ENCODE results near the gene SUPT3H.

SUPT3H gene

DNA sequence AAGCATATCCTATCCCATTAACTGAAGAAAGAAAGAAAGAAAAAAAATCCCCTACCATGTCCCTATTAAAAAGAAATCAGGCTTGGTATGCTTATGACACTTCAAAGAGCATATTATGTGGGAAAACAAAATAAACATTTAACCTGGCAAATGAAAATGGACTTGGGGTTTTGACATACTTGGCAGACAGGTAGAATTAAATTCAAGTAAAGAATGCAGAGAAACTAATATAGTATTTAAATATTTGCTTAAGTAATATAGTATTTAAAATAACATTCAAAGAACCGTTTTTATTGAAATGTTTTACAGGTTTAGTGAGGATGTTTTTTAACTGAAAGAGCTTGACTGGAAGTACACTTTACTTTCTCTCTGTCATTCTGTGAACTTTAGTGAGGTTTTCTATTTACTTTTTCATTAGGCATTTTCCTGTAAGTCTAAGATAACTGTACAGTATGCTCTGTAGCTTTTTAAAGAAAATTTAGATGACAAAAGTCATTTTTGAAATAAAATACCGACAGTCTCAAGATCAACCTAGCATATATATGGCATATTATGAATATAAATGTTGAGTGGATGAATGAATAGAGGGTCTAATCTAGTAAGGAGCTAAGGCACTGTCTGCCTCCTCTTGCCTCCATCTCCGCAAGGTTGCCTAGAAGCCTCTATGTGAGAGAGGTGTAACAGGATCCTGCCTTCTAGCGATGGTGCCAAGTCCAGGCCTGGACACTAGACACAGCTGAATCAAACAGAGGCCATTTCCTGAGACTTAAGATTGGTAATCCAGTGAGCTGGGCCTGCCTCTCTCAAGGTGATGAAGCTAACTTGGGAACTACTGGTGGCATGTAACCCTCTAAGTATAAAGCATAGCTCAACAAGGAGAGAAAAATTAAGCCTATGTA, 394.0 kb downstream of the SUPT3H start:
- DNase-seq = no peak

GRCh38 chr6:44980841-44981240, 396.9 kb downstream of the SUPT3H start:
- no peak for DNase-seq

DNA sequence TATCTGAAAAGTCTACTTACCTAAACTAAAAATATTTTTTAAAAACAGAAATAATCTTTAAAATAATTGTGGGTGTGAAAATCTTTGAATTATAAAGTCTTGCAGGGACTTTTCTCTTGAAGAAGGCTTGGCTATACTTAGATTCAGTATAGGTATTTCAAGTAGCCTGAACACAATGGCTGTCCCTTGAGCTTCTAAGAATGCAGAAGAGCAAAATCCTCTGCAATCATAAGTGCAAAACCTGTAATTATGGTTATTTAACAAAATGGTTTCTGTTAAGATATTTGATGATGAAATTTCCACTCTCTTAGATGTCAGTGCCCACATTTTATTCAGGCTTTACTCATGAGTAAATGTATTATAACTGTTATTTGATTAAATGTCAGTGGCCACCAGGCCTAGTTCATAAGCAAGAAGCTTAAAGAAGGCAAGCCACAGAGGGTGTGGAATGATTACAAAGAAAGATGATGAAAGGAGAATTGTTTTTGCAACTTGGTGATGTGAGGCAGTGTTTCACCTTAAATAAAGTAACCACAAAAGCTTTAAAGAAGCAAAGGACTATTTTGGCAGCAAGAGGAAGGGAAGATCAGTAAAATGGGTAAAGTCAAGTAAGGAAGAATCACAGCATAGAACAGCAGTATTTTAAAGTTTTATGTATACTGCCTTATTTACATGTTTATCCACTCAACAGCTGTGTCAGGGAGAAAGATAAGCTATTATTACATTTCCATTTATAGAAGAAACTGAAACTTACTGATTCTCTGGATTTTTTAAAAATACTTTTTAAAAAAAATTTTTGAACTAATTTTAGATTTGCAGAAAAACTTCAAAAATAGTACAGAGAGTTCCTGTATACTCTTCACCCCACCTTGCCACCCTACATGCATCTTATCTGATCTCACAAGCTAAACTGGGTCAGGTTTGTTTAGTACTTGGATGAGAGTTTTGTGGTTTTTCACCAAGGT, 400.8 kb downstream of the SUPT3H start:
- no peak for DNase-seq

- DNase-seq = no peak
These were observed 403.2 kb downstream of the SUPT3H start for GRCh38 chr6:44974511-44974910.

DNA sequence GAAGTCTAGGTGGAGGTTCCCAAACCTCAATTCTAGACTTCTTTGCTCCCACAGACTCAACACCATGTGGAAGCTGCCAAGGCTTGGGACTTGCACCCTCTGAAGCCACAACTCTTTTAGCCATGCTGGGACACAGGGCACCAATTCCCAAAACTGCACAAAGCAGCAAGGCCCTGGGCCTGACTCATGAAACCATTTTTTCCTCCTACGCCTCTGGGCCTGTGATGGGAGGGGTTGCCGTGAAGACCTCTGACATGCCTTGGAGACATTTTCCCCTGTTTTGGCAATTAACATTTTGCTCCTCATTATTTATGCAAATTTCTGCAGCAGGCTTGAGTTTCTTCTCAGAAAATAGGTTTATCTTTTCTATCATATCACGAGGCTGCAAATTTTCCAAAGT, 405.0 kb downstream of the SUPT3H start:
- DNase-seq = no peak

- DNase-seq = no peak
These were observed 408.1 kb downstream of the SUPT3H start for GRCh38 chr6:44969446-44970185.

- no peak for DNase-seq
These were observed 410.3 kb downstream of the SUPT3H start for GRCh38 chr6:44967481-44967880.

DNA sequence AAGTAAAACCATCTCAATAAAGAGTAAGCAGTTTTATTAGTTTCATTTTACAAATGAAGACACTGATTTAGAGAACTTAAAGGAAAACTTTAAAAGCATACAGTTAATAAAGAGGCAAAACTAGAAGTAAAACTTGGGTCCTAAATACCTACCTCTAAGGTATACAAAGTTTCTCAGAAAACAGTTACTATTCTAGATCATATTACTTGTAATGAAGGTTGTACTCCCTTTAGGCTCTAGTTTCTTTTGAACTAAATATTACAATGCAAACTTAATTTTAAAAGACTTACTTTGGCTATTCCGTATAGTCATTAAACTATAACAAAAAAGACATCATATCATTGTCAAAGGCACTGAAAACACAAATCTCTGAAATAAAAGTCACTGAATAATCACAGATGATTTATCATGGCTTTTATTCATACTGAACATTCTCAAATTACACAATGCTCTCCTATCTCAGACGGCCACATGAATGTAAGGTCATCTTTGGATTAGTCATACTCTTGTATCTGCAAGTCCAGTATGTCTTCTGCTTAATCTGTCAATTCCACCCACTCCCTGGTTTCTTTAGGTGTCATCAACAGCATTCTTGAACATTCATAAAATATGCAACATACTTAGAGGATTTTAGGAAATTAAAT, 411.2 kb downstream of the SUPT3H start:
- no peak for DNase-seq

- DNase-seq = no peak
These were observed 412.0 kb downstream of the SUPT3H start for GRCh38 chr6:44965708-44966107.

DNA sequence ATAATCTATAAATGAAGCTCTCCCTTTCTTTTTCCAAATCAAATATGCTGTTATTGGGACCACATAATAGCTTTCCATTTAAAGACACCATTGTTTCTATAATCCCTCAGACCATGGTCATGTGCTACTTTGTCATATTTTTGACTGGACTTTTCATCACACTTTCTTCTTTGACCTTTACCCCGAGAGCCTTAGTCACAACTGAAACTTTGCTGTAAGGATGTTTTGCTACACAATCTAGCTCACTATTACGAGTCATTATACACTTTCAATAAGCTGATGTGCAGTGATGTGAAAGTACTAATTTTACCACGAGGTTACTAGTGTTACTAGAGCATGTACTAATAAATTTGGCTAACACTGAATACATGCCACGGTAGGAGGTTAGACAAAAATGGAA, 416.8 kb downstream of the SUPT3H start:
- no peak for DNase-seq

GRCh38 chr6:44959651-44960050, 418.1 kb downstream of the SUPT3H start:
- no peak for DNase-seq

- DNase-seq = no peak
These were observed 420.6 kb downstream of the SUPT3H start for GRCh38 chr6:44957156-44957555.

DNA sequence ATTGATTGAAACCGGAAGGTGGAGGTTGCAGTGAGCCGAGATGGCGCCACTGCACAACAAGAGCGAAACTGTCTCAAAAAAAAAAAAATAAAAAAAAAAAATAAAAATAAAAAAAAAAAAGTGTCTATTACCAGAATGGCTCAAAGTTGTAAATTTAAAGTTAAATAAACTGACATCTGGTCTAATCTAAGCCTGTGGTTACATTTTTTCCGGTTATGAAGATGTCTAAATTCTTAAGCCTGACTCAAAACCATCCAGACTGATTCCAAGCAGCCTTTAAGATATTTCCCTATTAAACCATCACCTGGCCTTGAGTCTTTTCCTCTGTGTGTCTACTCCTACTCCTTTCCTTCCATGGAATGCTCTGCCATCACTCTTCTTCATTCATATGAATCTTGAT, 421.3 kb downstream of the SUPT3H start:
- DNase-seq = no peak

- DNase-seq = no peak
These were observed 422.6 kb downstream of the SUPT3H start for GRCh38 chr6:44955145-44955544.

DNA sequence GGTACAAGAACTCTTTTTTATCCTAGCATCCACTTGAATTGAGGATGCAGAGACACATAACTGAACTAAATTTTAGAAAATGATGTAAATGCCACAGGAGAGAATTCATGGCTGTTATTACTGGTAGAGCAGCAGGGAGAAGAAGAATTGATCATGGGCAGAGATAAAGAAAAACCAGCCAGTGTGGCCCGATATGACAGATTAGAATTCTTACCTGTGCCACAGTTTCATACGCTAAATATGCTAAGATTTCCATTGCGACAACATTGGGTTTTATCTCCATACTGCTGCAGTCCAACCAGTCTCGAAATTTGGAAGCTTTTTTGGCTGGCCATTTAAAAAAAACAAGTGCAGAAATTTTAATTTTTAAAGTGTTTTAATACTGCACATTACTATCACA, 423.5 kb downstream of the SUPT3H start:
- DNase-seq = no peak

DNA sequence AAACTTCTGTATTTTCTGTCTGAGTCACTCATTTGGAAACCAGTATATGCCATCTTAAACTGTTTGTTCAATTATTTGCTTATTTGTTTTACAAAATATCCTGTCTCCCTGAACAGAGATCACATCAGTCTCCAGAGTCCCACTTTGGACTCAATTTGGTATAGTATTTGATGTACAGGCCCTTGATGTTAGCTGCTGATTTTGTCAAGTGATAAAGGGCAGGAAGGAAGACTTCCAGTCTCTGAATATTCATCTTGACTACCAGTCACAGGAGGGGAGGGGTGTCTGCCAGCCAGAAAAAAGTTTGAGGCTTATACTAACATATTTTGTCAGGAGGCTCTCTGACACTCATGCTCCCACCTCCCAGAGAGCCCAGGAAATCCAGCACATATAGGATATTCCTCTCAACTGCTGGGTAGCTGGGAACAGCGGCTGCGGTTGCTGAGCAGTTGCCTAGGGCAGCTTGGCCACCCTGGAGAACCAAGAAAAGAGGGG, 426.4 kb downstream of the SUPT3H start:
- no peak for DNase-seq

DNA sequence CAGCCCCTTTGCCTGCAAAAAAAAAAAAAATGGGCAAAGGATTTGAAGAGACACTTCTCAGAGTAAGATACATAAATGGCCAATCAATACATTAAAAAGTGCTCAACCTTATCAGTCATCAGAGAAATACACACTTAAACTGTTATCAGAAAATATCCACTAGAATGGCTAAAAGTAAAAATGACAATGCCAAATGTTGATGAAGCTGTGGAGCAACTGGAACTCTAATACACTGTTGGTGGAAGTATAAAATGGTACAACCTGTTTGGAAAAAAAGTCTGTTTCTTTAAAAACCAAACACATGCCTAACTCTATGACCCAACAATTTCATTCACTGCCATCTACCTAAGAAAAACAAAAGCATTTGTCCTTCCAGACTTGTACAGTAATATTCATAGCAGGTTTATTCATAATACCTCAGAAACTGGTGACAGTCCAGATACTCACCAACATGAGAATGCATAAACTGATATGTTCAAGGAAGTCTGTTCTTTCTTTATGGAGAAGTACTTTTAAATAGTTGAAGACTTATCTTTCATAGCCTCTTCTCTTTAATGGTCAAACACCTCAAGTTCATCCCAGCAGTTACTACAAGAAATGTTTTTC, 428.0 kb downstream of the SUPT3H start:
- DNase-seq = no peak

GRCh38 chr6:44943541-44943940, 434.2 kb downstream of the SUPT3H start:
- no peak for DNase-seq

GRCh38 chr6:44942798-44943197, 434.9 kb downstream of the SUPT3H start:
- no peak for DNase-seq

DNA sequence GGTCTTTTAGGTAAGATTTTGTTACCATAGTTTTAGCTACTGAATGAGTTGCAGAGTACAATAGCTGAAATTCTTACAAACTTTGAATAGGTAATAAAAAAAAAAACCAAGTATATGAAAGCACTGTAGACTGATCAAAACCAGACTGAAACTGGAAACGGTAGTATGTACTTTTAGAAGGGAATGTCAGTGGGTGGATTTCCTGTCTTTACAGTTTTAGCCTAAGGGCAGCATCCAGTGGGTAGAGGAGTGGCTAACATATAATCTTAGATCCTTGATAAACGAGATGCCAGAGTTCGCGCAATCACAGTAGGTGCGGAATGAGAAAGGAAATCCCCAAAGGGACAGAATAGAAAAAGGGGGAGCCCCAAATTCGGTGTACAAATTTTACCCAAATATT, 435.5 kb downstream of the SUPT3H start:
- no peak for DNase-seq

DNA sequence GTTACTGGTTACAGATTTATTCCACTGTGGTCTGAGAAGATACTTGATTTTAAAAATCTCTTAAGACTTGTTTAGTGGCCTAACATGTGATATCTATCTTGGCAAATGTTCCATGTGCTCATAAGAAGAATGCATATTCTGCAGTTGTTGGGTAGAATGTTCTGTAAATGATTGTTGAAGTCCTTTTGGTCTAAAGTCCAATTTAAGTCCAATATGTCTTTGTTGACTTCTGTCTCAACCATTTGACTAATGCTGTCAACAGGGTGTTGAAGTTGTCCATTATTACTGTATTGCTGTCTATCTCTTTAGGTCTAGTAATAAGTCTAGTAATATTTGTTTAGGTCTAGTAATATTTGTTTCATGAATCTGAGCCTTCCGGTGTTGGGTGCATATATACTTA, 437.4 kb downstream of the SUPT3H start:
- DNase-seq = no peak

Measured in NCI-H2171 (cell line).